GM19351 (cell line): ENCODE results near the gene HERC3.

ENCODE experiments used
- ATAC-seq: cut with Tn5 transposase; IDR thresholded peaks from one replicate; pipeline ENCODE4 v1.9.1; 2021; ENCODE audit warnings: mild to moderate bottlenecking, moderate library complexity; ENCODE audit not compliant: unreplicated experiment

The HERC3 gene

GRCh38 chr4:88744609-88745008 is 152.3 kb downstream of the HERC3 start:
- no peak for ATAC-seq

GRCh38 chr4:88745175-88745574 is 152.9 kb downstream of the HERC3 start:
- ATAC-seq, result no peak

GRCh38 chr4:88745581-88746163 is 153.4 kb downstream of the HERC3 start:
- ATAC-seq, result no peak

- ATAC-seq, result no peak
These were observed 153.9 kb downstream of the HERC3 start for GRCh38 chr4:88746206-88746605.

DNA sequence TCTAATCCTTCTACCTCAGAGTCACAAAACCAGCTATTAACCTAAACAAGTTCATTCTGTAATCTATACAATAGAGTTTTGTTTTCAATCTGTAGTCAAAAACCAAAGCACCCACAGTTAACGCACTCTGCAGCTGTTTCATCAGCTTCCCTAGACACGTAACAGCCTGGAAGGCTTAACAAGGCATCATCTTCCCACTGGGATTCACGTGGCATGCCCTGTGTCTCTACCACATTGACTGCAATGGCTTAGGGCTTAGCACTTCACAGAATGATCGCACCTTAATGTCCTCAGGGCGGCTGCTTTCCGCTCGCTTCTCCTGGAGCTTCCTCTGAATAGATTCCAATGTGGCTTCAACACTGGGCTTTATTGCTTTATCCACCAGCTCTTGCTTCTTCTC is 155.1 kb downstream of the HERC3 start:
- no peak for ATAC-seq

DNA sequence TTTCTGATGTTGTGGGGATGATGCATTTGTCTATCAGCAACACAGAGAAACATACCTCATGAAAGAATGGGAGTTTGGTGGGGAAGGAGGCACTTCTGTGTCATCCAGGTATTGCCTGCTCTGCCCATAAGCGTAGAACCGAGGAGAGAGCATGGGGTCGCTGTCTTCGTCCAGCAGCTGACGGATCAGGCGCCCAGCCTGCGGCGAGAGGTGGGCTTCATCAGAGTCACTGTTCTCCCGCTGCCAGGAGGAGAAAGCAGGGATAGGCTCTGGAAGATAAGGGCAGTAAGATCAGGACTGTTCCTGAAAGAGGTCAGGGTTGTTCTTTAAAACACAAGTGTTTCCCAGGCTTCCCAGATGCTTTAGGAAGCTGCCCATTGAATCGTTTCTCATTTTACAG is 158.1 kb downstream of the HERC3 start:
- no peak for ATAC-seq

- ATAC-seq, result no peak
These were observed 159.2 kb downstream of the HERC3 start for GRCh38 chr4:88751258-88752075.

- no peak for ATAC-seq
These were observed 159.8 kb downstream of the HERC3 start for GRCh38 chr4:88752076-88752463.

- ATAC-seq, result no peak
These were observed 160.5 kb downstream of the HERC3 start for GRCh38 chr4:88752754-88753153.

- no peak for ATAC-seq
These were observed 161.6 kb downstream of the HERC3 start for GRCh38 chr4:88753658-88754571.

DNA sequence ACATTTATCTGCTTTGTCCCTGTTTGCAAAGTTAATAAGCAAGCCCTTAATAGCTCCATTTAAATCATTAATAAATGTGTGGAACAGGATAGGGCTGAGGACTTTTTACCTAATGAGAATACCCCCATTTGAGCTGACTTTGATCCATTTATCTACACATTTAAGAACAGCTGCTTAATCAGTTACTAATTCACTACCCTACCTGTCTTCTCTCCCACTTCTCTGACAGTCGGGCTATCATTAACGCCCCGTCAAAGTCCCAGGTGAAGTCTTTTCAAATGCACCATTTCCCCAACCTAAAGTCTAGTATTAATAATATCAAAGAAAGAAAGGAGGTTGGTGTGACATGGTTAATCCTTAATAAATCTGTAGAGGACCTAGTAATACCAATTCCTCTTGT is 162.5 kb downstream of the HERC3 start:
- ATAC-seq, result no peak

DNA sequence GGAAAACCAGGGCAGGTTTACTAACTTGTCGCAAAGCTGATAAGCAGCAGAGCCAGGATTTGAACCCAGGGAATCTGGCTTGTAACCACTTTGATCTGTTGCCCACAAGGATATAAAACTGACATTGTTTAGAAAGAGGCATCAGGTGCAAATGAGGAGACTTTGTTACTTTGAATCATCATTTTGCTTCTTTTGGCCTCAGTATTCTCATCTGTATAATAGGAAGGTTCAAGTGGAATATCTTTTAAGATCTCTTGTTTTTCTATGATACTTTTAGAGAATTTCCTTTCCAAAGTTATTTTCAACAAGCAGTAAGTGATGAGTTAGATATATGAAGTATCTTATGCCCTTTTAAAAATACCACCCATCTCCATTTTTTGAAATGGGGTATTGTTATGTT is 163.2 kb downstream of the HERC3 start:
- no peak for ATAC-seq

DNA sequence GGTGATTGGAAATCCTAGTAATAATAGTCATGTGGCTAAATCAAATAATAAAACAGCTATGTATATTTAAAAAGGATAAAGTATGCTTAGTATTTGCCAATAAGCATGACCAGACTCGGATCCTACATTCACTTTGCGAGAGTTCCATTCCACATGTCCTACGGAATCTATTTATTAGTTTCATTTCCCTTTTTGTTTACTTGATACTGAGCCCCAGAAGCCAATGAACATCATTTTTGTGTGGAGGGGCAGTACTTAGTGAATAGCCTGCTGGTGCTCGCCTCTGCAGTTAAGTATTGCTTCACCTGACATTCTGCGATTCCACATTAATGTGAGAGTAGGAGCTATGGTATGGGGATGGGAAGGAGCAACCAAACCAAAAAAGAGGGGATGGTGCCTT is 163.9 kb downstream of the HERC3 start:
- no peak for ATAC-seq

DNA sequence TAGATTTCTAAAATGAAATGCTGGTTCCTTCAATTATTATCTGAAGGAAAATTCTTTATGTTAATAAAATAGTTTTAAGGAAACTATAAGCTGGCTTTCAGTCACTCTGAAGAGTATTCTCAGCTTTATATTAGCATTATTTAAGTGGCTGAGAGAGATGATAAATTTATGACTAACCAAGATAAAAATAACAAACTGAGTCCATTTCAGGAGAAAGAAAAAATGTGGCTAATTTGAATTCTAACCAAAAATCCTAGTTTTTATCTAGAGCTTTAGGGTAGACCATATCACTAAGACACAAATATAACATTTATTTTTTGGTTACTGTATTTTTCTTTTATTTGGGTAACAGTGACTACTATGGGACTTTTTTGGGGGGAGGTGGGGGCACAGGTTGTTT is 164.8 kb downstream of the HERC3 start:
- no peak for ATAC-seq

- no peak for ATAC-seq
These were observed 165.5 kb downstream of the HERC3 start for GRCh38 chr4:88757776-88758175.
